GM13976 (cell line): ENCODE measurements around the gene GIPC1.

Source experiments
- DNase-seq: peaks from one replicate; pipeline ENCODE4 v3.0.0; 2012; ENCODE audit warnings: low spot score
- in situ Hi-C: fragments of 300-500 bp; cut with MboI; formaldehyde crosslinking; loops from one replicate; pipeline ENCODE4 v1.12.0; 2022; ENCODE audit warnings: low sequenced_read_pairs, mixed read lengths, inconsistent platforms; ENCODE audit not compliant: unreplicated experiment
- TF ChIP-seq, protein P1 (sequence below): IDR thresholded peaks from 2 replicates; pipeline ENCODE4 v1.5.1; 2012; ENCODE audit warnings: borderline replicate concordance, mild to moderate bottlenecking; ENCODE audit not compliant: insufficient read depth; ENCODE audit errors: extremely low read depth, missing control alignments, control extremely low read depth

The GIPC1 gene

DNA sequence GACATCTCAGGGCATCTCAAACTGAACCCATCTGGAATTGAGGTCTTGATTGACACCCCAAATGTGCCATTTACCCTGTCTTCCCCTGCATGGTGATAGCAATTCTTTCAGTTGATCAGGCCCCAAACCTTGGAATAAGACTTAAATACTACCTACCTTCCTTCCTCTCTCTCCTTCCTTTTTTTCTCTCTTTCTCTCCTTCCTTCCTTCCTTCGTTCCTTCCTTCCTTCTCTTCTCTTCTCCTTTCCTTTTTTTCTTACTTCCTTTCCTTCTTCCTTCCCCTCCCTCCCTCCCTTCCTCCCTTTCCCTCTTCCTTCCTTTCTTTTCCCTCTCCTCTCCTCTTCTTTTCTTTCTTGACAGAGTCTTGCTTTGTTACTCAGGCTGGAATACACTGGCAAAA lies 7.4 kb upstream of the GIPC1 start:
- TF ChIP-seq, protein P1, sequence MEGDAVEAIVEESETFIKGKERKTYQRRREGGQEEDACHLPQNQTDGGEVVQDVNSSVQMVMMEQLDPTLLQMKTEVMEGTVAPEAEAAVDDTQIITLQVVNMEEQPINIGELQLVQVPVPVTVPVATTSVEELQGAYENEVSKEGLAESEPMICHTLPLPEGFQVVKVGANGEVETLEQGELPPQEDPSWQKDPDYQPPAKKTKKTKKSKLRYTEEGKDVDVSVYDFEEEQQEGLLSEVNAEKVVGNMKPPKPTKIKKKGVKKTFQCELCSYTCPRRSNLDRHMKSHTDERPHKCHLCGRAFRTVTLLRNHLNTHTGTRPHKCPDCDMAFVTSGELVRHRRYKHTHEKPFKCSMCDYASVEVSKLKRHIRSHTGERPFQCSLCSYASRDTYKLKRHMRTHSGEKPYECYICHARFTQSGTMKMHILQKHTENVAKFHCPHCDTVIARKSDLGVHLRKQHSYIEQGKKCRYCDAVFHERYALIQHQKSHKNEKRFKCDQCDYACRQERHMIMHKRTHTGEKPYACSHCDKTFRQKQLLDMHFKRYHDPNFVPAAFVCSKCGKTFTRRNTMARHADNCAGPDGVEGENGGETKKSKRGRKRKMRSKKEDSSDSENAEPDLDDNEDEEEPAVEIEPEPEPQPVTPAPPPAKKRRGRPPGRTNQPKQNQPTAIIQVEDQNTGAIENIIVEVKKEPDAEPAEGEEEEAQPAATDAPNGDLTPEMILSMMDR = no peak
- no peak for DNase-seq
- in situ Hi-C loops = no loop called here

DNA sequence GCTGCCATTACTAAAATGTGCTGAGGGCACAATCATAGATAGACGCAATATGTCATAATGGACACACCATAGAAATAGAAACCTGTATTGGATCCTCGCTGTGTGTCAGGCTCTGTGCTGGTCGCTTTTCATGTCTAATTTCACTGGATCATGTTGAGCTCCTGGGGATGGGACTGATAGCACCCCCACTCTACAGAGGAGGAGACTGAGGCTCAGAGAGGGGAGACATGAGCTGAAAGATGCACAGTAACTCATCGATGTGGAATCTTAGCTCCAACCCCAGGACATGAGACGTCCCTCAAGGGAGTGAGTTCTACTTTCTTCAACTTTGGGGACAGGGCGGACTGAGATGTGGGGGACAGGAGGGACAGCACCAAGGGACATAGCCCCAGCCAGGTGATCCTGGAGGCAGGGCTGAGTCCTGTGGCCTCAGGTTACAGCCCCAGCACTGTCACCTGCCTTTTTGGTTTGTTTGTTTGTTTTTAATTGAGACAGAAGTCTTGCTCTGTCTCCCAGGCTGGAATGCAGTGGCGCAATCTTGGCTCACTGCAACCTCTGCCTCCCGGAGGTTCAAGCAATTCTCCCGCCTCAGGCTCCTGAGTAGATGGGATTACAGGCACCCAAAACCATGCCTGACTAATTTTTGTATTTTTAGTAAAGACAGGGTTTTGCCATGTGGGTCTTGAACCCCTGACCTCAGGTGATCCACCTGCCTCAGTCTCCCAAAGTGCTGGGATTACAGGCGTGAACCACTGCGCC lies 6.6 kb upstream of the GIPC1 start:
- TF ChIP-seq, protein P1 = no peak
- in situ Hi-C loops = no loop called here
- DNase-seq = no peak

DNA sequence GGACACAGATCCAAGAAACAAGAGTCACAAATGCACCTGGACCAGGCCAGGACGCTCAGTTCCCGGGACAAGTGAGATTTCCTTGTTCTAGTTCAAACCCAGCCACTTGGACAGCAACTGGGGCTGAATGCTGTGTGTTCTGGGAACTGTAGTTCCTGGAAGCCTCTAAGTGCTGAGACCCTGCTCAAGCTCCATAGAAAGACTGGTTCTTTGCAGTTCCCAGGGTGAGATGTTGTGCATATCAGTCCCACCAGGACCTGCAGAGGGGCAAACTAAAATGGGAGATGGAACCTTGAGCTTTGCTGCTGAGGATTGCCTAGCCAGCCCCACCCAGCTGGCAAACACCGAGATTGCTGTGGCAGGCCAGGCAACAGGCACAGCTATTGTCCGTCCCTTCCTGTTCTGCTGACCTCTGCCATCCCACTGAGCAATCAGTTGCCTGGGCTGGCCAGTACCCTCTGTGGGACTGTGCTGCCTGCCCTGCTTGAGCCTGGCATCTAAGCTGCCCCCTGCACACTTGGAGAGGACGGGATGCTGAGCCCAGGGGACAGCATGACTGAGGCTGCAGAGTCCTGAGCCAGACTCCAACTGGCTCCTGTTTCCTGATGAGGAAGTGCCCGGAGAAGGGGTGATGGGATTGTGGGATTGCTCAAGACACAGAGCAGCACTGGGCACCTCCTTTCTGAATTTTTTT lies 1.4 kb upstream of the GIPC1 start:
- peak; percentile 21 for DNase-seq
- in situ Hi-C loops = loop anchor here (25.0 kb wide), 1 partner anchor 310 kb away; no protein-coding TSS in a partner anchor
- TF ChIP-seq, protein P1 = no peak

GRCh38 chr19:14496834-14497227 lies 904 bp upstream of the GIPC1 start:
- in situ Hi-C loops = loop anchor here (25.0 kb wide), 1 partner anchor 310 kb away; no protein-coding TSS in a partner anchor
- DNase-seq = no peak
- TF ChIP-seq, protein P1 = no peak

- TF ChIP-seq, protein P1 = no peak
- no peak for DNase-seq
- in situ Hi-C loops = loop anchor here (25.0 kb wide), 1 partner anchor 308 kb away; no protein-coding TSS in a partner anchor
These were observed 277 bp downstream of the GIPC1 start for GRCh38 chr19:14495672-14496028.

- DNase-seq = peak; percentile 47
- TF ChIP-seq, protein P1 = no peak
- in situ Hi-C loops = loop anchor here (25.0 kb wide), 1 partner anchor 308 kb away; no protein-coding TSS in a partner anchor
These were observed 836 bp downstream of the GIPC1 start for GRCh38 chr19:14494910-14495671.
